Spleen (tissue), 11 donors: ENCODE results near the gene EIF2S2. TPM values are rescaled to one million over a fixed set of nuclear protein-coding genes. Genes with fewer than 3 reads are reported as not detected.

Experiments
- DNase-seq: peaks from one replicate; pipeline ENCODE4 v3.0.0-alpha.2; 2020
- H3K27ac ChIP-seq, 8 donors: fragments of 200-600 bp; sonication (generic) in 7 of 8; 1 replicate in 4 of 8; 2 replicates in 4 of 8; pipeline versions ENCODE4 v1.5.0 to v1.8.0; 2016 to 2021; ENCODE audit warnings: inconsistent platforms in 4 of 8, mild to moderate bottlenecking in 4 of 8, moderate library complexity in 1 of 8
- H3K27me3 ChIP-seq, 7 donors: fragments of 200-600 bp; sonication (generic) in 6 of 7; replicated peaks in 1 of 7; 1 replicate in 4 of 7; 2 replicates in 3 of 7; pipeline versions ENCODE4 v1.5.0 to v1.8.0; 2016 to 2021; ENCODE audit warnings: inconsistent platforms in 3 of 7, mild to moderate bottlenecking in 1 of 7
- H3K36me3 ChIP-seq, 6 donors: fragments of 200-600 bp; sonication (generic) in 5 of 6; 1 replicate in 4 of 6; 2 replicates in 2 of 6; pipeline versions ENCODE4 v1.5.0 to v1.8.0; 2016 to 2021; ENCODE audit warnings: inconsistent platforms in 2 of 6
- H3K4me1 ChIP-seq, 6 donors: fragments of 200-600 bp; sonication (generic) in 5 of 6; 1 replicate in 3 of 6; 2 replicates in 3 of 6; pipeline versions ENCODE4 v1.5.0 to v1.8.0; 2016 to 2021; ENCODE audit warnings: inconsistent platforms in 3 of 6
- H3K4me3 ChIP-seq, 8 donors: fragments of 200-600 bp; sonication (generic) in 7 of 8; 1 replicate in 4 of 8; 2 replicates in 4 of 8; pipeline versions ENCODE4 v1.5.0 to v1.8.0; 2016 to 2021; ENCODE audit warnings: inconsistent platforms in 4 of 8, mild to moderate bottlenecking in 4 of 8, moderate library complexity in 2 of 8
- H3K9me3 ChIP-seq, 8 donors: fragments of 200-600 bp; sonication (generic) in 7 of 8; 1 replicate in 4 of 8; 2 replicates in 4 of 8; pipeline versions ENCODE4 v1.5.0 to v1.8.0; 2016 to 2021; ENCODE audit warnings: inconsistent platforms in 4 of 8
- POLR2A ChIP-seq, 3 donors: fragments of 450-650 bp; IDR thresholded peaks; one replicate each; pipeline ENCODE4 v1.5.1; 2017; ENCODE audit warnings: antibody characterized with exemption in 3 of 3, mild to moderate bottlenecking in 1 of 3
- POLR2AphosphoS5 ChIP-seq, 3 donors: sonication (generic); formaldehyde crosslinking; IDR thresholded peaks; one replicate each; pipeline ENCODE4 v1.5.1; 2017; ENCODE audit warnings: antibody characterized with exemption in 3 of 3
- WGBS, 5 donors: extraction: QIAGEN DNeasy Blood & Tissue Kit in 3 of 5; methylation state at CpG; one replicate each; pipeline versions ENCODE4 v1.1.5 to v1.1.7; 2013 to 2018; 5-methylcytosine and 5-hydroxymethylcytosine counted together
- intact Hi-C: fragments of 100-400 bp; cut with DNase I; formaldehyde crosslinking; loops from one replicate; pipeline ENCODE4 v1.15.0; 2023; ENCODE audit warnings: low total_unique reads
- polyA plus RNA-seq, 3 donors: library from polyadenylated mRNA; stranded (reverse); fragments of 200-250 nt; gene quantifications; one replicate each; pipeline ENCODE4 v1.2.1, GENCODE V29; 2013
- total RNA-seq, 7 donors: library from RNA; depleted of rRNA in 3 of 7; stranded (reverse); fragments of >200 nt in 3 of 7; fragmentation: NEBNext Ultra II Directional in 4 of 7; extraction: Animal tissue kit (Norgen Biotek cat#: 25700) in 4 of 7; gene quantifications; one replicate each; pipeline versions ENCODE4 v1.1.0 to v1.2.1, GENCODE V29; 2016 to 2021
- TF ChIP-seq, protein P1 (sequence below), 11 experiments: fragments of 200-600 bp in 7 of 11; fragments of 450-650 bp in 4 of 11; sonication (generic) in 4 of 11; IDR thresholded peaks in 8 of 11; conservative IDR thresholded peaks in 3 of 11; 1 replicate in 7 of 11; 2 replicates in 4 of 11; pipeline versions ENCODE4 v1.4.0 to v1.8.0; 2016 to 2021; ENCODE audit warnings: antibody characterized with exemption in 11 of 11, inconsistent platforms in 4 of 11, mild to moderate bottlenecking in 1 of 11
- donor health status: healthy with polysubstance abuse.
- donor health status: DM: no; HTN: no; CAD: no; lungs with moderate emphysema.
- donor health status: DM: no; HTN: no; CAD: no.
- donor health status: Bipolar disorder and iron deficiency.
- donor health status: healthy.
- donor health status: DM: no; HTN: no; CAD: no.
- donor health status: DM: yes; HTN: yes; CAD: no.

The EIF2S2 gene
- total and polyA plus RNA-seq, 10 donors = 30.0 to 45.3 (median 38.5) TPM

DNA sequence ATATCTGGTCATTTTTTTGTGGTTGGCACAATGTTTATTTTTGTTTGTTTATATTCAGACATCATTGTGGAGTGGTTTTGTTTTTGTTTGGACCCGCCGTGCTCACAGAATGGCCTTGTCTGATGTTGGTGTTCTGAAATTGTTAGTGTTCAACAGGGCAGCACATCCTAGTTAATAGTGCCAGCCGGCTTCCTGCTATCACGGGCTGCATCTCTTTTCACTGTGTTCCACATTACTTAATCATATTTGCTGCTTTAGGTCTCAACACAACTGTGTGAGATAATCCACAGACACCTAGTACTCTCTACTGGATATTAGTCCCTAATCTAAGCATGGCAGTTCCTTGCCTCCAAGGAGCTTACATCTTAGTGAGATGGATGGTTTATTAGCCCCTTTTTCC is 2.8 kb upstream of the EIF2S2 start:
- DNase-seq = no peak
- Histone ChIP-seq H3K27ac (no peak overlapping the region), H3K4me3 (no peak overlapping the region), H3K27me3 (no peaks in the 10 kb centered on the region), H3K36me3 (peaks cover 0 to under 1% (median 0%) of the 10 kb centered on the region in 6 donors), H3K4me1 (peaks cover 11 to 27% (median 16%) of the 10 kb centered on the region in 6 donors), H3K9me3 (no peaks in the 10 kb centered on the region)
- TF ChIP-seq POLR2AphosphoS5 (IDR thresholded peaks at IDR 0.05) (no peak), POLR2A (IDR thresholded peaks at IDR 0.05) (no peak)
- TF ChIP-seq, protein P1, sequence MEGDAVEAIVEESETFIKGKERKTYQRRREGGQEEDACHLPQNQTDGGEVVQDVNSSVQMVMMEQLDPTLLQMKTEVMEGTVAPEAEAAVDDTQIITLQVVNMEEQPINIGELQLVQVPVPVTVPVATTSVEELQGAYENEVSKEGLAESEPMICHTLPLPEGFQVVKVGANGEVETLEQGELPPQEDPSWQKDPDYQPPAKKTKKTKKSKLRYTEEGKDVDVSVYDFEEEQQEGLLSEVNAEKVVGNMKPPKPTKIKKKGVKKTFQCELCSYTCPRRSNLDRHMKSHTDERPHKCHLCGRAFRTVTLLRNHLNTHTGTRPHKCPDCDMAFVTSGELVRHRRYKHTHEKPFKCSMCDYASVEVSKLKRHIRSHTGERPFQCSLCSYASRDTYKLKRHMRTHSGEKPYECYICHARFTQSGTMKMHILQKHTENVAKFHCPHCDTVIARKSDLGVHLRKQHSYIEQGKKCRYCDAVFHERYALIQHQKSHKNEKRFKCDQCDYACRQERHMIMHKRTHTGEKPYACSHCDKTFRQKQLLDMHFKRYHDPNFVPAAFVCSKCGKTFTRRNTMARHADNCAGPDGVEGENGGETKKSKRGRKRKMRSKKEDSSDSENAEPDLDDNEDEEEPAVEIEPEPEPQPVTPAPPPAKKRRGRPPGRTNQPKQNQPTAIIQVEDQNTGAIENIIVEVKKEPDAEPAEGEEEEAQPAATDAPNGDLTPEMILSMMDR (IDR thresholded peaks at IDR 0.05 in 8 of 11, conservative IDR thresholded peaks at IDR 0.05 in 3 of 11) = no peak
- 87 to 95% (median 89%) methylated on average over 4 of the region's 4 CpGs for WGBS, 5 donors
- intact Hi-C loops = loop anchor here (5.0 kb wide), 1 partner anchor 123 kb away; the partner anchor contains the start of gene RALY

DNA sequence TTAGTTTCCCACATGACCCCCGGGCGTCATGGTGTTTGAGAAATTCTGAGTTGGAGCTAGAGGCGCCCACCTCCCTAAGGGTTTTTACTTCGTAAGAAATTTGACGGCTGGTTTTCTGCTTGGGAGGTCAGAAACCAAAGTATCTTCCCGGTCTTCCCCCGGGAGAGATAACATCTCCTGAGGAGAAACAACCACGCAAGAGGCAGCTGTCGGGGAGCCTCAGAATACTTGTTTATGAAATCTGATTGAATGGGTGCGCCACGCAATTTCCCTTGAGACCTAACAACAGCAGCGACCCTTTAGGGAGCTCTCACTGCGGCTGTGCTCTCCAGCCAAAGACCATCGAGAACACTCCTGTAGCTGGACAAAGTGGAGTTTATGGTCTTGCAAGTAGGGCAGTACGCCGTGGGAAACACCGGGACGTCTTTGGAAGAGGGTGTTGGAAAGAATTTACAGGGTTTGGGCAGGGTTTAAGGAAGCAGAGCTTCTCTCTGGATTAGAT is 608 bp upstream of the EIF2S2 start:
- no peaks in the 10 kb centered on the region for H3K27me3 ChIP-seq
- peak; percentile 79 for DNase-seq
- peak overlapping the region; percentile 74 to 99 (median 98) for H3K27ac ChIP-seq
- no peak for TF ChIP-seq POLR2AphosphoS5 (IDR thresholded peaks at IDR 0.05)
- TF ChIP-seq, protein P1 (IDR thresholded peaks at IDR 0.05 in 8 of 11, conservative IDR thresholded peaks at IDR 0.05 in 3 of 11) = no peak
- no peak for TF ChIP-seq POLR2A (IDR thresholded peaks at IDR 0.05)
- peak overlapping the region; percentile 75 to 98 (median 92) for H3K4me3 ChIP-seq
- H3K36me3 ChIP-seq = peaks cover 0 to 13% (median 6%) of the 10 kb centered on the region in 6 donors
- peaks cover 26 to 49% (median 38%) of the 10 kb centered on the region in 6 donors for H3K4me1 ChIP-seq
- intact Hi-C loops = loop anchor here (5.0 kb wide), 1 partner anchor 120 kb away; the partner anchor contains the start of gene RALY
- H3K9me3 ChIP-seq = no peaks in the 10 kb centered on the region
- 1 to 2% (median 2%) methylated on average over 18 of the region's 18 CpGs for WGBS, 5 donors

DNA sequence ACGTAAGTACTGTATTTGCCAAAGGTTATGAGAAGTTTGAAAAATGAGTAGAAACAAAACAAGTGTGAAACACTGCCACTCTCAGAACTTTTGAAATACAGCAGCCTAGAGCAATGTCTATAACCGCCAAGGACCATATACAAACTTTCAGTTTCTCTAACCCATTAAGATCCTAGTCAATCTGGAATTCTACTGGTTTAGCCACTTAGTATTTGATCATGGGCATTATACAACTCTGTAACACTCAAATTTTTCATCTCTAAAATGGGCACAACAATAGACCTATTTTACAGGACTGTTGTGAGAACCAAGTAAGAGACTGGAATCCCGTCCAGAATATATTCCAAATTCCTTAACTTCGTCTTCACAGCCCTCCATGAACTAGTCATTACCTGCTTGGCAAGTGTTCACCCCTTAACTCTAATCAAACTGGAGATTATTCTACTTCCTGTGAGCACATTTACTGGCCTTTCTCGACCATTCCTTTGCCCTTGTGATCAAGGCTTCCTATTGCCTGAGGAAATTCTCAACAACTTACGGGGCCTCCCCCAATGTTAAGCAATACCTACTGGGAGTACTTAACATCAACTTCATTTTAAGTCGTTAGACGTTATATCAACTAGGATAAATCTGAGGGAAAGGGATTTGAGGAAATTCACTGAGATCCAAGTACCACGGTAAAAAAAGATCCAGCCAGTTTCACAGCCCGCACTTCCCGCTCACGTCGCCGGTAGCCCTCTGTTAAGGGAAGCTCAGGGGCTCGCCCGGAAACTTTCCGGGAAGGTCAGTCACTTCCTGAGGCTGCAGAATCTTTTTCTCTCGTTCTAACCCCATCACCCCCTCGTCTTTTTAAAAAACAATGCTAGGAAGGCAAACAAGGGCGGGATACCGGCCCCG is 1.1 kb downstream of the EIF2S2 start:
- H3K27ac ChIP-seq = peak overlapping the region; percentile 87 to 99 (median 98)
- no peaks in the 10 kb centered on the region for H3K27me3 ChIP-seq
- peaks cover 0 to 24% (median 6%) of the 10 kb centered on the region in 6 donors for H3K36me3 ChIP-seq
- peaks cover 33 to 65% (median 54%) of the 10 kb centered on the region in 6 donors for H3K4me1 ChIP-seq
- peak overlapping the region; percentile 75 to 98 (median 92) for H3K4me3 ChIP-seq
- TF ChIP-seq, protein P1 (IDR thresholded peaks at IDR 0.05 in 8 of 11, conservative IDR thresholded peaks at IDR 0.05 in 3 of 11) = no peak
- no peak for TF ChIP-seq POLR2AphosphoS5 (IDR thresholded peaks at IDR 0.05)
- no peak for TF ChIP-seq POLR2A (IDR thresholded peaks at IDR 0.05)
- peak; percentile 86 for DNase-seq
- WGBS, 5 donors = 2 to 5% (median 3%) methylated on average over 22 of the region's 22 CpGs
- no peaks in the 10 kb centered on the region for H3K9me3 ChIP-seq
- intact Hi-C loops = loop anchor here (5.0 kb wide), 1 partner anchor 119 kb away; the partner anchor contains the start of gene RALY
